ENCODE results near the gene ARHGEF7.
A peak's percentile ranks its signal among the peaks of the same experiment; 100 is the strongest.

The ARHGEF7 gene

DNA sequence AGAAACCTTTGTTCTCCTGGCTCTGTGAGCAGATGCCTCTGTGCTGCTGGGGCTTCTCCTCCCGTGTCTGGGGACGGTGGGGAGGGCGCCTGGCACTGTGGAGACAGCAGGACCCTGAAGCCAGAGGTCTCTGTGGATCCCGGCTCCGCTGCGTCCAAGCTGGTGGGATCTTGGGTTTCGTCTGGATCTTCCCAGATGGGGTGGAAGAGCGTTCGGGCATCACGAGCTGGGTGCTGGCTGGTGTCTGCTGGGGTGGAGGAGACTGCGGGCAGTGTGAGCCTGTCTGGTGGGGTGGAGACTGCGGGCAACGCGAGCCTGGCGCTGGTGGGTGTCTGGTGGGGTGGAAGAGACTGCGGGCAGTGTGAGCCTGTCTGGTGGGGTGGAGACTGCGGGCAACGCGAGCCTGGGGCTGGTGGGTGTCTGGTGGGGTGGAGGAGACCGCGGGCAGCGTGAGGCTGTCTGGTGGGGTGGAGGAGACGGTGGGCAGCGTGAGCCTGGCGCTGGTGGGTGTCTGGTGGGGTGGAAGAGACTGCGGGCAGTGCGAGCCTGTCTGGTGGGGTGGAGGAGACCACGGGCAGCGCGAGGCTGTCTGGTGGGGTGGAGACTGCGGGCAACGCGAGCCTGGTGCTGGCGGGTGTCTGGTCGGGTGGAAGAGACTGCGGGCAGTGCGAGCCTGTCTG, 211.0 kb downstream of the ARHGEF7 start:
- no peak for DNase-seq (ENCODE audit: low spot score)

DNA sequence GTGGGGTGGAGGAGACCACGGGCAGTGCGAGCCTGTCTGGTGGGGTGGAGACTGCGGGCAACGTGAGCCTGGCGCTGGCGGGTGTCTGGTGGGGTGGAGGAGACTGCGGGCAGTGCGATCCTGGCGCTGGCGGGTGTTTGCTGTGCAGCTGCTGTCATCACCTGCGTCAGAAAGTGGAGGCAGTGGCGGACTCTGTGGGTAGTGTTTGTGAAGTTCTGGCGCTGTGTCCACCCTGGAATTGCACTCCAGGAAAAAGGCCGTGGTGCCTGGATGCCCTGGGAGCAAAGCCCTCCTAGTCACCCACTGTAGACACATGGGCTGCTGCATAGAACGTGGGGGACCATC, 211.5 kb downstream of the ARHGEF7 start:
- no peak for DNase-seq (ENCODE audit: low spot score)

DNA sequence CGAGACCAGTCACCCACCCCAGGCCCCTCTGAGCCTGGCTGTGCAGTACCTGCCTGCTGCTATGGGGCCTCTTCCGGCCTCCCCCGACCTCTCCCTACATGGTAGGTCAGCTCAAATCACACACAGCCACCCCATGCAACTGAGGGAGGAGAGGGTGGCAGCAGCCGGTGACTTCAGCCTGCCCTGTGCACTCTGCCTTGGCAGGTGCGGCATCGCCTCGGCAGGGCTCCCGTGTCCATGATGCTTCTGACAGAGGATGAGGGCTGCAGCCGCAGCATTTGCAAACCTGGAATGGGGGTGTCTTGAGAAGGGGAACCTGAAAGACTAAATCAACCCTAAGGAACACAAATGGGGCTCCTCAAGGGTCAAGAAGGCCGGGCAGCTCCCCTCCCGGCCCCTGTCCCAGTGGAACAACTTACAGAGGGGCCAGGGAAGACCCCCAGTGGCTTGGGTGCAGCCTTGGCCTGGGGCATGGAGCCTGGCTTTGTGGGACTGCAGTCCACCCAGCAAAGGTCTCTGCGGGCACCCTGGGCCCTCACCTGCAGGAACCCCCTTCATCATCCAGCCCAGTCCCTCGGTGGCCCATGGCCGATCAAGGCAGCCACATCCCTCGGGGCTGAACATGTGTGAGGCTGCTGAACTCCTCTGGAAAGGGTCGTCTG, 212.0 kb downstream of the ARHGEF7 start:
- no peak for DNase-seq (ENCODE audit: low spot score)

DNA sequence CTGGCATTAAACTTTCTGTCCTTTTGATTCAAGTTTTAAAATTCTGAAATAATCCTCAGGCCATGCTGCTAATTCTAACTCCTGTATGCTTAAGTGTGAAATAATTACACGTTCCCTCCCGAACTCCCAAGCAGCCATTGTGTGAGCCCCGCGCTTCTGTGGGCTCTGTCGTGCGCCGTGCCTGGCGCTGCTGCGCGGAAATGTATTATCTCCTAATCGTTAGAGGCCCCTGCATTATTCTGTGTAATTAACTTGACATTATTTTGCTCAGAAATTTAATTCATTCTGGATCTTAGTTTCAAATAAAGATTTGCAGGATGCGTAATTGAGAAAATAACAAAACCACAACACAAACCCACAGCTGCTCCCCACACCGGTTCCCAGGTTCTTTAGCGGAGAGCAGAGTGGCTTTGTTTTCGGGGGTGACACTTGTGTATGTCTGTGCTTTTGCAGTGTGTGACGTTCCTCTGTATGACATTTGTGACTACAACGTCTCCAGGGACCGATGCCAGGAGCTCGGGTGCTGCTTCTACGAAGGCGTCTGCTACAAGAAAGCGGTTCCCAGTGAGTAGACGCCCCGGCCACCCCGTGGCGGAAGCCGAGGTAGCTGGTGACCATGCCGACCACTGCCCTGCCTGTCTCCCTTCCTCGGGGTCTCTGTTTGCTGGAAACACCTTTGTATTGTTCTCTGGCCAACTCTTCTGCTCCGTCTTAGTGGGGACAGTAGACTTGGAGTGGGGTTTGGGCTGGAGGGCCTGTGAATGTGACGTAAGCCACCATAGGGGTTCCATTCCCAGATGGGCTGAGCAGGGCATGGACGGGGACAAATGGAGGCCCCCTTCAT, 212.8 kb downstream of the ARHGEF7 start:
- no peak for DNase-seq (ENCODE audit: low spot score)

DNA sequence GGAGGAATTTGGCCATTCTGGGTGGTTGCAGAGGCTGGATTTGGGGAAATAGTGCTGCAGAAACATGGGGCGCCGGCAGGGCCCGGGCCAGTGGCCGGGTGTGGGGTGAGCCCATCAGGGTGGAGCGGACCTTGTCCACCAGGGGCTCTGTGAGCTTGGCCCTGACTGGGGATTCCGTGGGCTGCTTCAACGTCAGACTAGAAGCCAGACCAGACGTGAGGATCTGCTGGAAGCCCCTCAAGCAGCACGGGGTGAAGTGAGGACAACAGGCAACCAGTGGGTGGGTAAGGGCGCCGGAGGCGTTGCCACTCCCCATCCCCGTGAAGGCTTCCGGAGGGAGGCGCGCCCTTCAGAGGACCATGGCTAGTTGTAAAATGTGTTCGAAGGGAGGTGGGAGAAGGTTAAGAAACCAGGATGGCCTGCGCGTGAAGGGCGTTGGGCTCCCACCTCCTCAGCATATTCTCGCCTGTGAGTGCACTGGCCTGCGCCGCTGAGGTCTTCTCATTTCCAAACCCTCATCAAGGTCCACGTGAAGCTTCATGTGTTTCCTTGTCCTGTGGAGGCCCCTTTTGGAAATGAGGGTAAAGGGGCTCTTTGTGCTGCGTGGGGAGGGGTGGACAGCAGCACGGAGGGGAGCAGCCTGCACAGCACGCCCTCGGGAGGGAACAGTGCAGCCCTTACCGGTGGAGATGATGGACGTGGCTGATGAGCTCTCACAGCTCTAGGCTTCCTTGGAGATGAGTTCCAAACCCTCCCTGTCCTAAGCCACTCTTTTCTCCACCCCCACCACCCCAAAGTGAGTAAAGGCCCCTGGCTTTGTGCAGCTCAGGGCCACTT, 213.7 kb downstream of the ARHGEF7 start:
- DNase-seq (ENCODE audit: low spot score) = no peak

DNA sequence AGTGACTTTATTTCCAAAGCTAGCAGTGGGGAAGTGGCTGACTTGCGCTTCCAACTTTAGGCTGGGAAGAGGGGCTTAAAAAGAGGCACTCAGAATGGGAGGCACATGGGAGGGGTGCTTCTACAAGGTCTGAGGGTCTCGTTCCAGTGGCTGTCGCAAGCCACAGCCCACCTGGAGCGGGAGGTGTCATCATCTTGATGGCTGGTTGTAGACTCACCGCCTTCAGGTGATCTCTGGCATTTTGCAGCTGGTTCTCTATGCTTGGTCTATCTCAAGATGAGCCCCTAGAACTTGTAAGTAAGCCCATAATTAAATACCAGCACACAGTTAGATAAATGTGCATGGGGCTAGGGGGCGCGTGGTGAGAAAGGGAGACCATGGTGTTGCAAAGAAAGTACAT, 214.5 kb downstream of the ARHGEF7 start:
- DNase-seq (ENCODE audit: low spot score) = no peak

DNA sequence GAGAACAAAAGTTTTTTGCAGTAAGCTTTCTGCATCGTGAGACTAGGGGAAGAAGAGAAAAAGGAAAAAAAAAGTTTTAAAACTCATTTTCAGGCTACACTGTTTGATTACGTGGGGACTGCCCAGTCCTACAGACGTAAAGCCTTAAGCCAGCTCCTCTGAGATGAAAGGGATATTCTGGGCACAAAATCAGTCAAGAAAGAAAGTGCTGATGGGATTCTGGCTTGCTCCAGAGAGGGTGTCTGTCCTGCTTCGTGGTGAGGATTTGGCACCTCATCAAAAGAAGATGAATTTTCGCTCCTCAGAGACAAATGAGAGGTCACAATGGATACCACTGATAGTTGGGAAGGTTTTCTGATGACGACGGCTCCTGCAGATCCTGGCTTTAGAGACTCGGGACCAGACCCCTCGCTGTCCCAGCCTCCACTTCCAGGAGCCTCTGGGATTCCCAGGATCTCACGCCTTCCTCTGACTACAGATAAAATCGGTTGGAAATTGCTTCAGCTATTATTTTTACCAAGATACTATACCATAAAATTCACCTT, 215.0 kb downstream of the ARHGEF7 start:
- no peak for DNase-seq (ENCODE audit: low spot score)

DNA sequence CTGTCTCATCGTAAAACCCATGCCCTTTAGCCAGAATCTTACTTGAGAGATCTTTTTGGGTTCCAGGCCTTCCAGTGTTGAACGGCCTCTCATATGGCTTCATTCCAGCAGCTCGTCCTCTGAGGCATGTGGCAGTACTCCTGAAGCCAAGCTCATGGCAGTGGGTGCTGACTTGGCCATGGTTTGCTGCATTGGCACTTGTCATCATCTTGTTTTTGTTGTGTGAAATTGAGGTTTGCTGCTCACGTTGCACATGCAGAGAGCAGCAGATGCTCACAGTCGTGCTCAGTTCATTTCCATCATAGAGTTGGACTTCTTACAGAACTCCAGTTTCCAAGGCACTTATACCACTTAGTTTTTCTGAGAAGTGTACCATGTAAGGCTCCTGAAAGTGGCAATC, 220.2 kb downstream of the ARHGEF7 start:
- no peak for DNase-seq (ENCODE audit: low spot score)

DNA sequence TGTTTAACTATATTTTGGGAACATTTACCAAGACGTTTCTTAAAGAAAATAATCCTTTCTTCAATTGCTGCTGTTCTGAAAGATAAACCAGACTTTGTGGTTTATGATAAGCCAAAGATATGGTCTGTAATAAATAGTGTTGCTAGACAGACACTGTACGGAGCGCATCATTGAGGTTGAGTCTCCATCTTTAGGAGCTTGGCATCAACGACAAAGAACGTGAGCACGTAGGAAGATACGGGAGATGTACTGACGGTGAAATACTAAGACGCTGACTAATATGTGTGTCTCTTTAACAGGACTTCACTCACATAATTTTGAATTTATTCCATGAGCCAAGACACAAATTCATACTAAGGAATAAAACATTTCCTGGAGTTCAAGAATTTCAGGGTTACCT, 221.6 kb downstream of the ARHGEF7 start:
- DNase-seq (ENCODE audit: low spot score) = no peak

DNA sequence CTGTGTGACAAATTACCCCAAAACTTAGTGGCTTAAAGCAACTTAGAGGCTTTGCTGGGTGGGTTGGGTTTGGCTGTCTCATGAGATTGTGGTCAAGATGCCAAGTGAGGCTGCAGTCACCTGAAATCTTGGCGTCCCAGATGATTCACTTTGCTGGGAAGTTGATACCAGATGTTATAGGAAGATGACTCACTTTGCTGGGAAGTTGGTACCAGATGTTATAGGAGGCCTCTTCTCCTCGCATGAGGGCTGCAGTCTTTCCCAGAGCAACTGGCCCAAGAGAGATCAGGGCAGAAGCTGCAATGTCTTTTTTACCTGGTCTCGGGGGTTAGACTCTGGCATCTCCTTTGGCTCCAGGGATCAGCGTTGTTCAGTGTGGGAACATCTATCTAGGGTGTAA, 222.1 kb downstream of the ARHGEF7 start:
- no peak for DNase-seq (ENCODE audit: low spot score)

DNA sequence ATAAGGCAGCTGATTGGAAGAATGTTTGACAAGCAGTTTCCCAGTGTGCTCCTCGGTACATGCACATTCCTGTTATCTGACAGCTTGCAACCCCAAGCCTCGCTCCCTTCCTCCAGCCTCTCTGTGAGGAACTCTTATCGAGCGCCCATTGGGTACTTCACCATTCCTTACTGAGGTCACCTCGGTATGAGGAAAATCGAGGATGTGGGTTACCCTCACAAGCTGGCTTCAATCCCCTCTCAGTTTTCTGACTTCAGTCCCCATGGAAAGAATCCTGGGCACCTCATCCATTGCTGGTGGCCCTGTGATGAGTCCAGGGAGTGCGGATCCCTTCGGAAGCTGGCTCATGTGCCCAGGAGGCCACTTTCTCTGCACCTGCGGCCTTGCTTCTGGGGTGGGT, 222.6 kb downstream of the ARHGEF7 start:
- no peak for DNase-seq (ENCODE audit: low spot score)

DNA sequence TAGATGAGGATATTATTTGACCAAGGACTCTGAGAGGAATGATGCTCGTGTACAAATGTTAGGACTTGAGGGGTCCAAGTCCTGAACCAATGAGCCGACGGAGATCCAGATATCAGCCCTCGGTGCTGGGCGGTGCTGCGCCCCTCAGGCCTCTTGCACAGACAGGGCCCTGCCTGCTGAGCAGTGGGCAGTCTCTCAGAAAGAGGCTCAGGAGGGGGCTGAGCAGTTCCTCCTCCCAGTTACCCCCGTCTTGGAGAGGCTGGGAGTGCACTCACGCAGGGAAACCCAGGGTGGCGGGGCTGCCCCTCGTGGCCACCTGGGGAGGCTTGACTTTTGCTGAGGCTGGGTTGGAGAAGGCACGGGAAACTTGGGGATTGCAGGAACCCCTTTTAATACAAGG, 223.7 kb downstream of the ARHGEF7 start:
- no peak for DNase-seq (ENCODE audit: low spot score)

DNA sequence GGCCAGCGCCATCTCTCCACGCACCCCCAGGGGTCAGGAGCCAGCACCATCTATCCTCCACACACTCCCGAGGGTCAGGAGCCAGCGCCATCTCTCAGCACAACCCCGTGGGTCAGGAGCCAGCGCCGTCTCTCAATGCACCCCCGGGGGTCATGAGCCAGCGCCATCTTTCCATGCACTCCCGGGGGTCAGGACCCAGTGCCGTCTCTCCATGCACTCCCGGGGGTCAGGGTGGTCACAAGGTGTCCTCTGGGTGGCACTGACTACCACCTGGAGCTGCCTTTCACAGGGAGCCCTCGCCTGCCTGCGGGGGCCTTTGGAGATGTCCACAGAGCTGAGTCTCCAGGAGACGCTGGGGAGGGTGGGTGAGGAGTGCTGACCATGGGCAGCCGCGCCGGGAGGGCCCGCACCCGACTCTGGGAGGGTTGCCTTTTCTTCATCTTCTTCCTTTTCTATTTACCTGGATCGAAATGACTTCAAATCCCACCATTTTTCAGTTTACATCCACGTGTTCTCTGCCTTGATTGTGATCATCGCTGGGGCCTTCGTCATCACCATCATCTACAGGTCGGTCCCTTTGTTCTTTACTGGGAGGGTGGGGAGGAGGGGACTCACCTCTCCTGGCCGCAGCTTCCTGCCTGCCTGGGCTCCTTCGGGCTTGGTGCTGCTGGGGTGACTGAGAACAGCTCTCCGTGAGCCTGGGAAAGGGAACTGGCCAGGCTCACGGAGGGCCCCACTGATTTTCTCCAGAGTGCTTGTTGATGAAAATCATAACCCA, 224.4 kb downstream of the ARHGEF7 start:
- DNase-seq (ENCODE audit: low spot score) = no peak

DNA sequence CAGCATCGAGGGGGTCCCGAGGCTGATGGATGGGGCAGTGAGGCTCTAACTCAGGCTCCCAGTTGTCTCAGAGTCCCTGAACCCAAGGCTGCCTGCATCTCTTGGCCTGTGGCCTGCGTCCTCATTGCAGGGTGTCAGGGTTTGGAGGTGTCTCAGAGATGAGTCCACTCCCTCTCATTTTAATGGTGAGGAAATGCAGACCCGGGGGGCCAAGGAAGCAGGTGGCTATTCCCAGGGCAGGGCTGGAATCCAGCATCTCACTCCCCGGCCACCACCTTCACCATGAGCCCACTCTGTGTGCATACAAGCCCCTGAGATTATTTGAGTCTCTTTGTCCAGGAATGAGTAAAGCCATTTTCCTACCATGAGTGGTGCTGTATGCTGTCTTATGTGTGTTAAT, 226.8 kb downstream of the ARHGEF7 start:
- no peak for DNase-seq (ENCODE audit: low spot score)

DNA sequence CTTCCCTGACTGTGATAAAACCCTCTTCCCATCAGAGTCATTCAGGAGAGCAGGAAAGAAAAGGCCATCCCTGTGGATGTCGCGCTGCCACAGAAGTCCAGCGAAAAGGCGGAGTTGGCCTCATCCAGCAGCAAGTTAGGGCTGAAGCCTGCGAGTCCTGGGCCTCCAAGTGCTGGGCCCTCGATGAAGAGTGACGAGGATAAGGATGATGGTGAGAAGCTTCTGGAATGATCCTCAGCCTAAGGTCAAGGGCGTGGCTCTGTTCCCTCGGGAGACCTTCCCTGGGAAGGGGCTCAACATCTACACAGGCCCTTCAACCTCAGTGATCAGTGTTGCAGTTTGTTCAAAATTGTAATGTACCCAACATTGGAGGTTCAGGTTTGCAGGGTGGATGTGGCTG, 227.6 kb downstream of the ARHGEF7 start:
- DNase-seq (ENCODE audit: low spot score) = no peak

DNA sequence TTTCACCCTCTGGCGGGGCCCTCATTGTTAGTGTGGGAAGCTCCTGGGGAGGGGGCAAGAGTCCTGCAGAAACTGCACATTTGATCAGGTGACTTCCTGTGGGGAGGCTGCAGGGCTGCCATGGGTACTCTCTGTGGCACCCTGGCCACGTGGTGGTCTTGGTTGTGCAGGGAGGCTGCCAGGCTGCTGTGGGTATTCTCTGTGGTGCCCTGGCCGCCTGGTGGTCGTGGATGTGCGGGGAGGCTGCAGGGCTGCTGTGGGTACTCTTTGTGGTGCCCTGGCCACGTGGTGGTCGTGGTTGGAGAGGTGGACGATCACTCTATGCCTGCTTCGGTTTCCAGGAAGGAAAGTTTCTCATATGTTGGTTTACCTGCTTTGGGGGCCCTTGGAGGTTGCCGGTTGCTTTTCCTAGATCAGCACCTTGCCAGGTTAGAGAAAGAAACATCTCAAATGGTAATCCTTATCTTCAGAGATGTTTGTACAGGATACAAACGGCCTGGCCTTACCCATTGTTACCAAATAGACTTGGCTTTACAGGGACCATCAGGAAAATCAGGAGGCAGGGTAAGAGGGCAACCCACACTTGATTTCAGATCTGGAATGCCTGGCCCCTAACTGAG, 228.2 kb downstream of the ARHGEF7 start:
- no peak for DNase-seq (ENCODE audit: low spot score)

DNA sequence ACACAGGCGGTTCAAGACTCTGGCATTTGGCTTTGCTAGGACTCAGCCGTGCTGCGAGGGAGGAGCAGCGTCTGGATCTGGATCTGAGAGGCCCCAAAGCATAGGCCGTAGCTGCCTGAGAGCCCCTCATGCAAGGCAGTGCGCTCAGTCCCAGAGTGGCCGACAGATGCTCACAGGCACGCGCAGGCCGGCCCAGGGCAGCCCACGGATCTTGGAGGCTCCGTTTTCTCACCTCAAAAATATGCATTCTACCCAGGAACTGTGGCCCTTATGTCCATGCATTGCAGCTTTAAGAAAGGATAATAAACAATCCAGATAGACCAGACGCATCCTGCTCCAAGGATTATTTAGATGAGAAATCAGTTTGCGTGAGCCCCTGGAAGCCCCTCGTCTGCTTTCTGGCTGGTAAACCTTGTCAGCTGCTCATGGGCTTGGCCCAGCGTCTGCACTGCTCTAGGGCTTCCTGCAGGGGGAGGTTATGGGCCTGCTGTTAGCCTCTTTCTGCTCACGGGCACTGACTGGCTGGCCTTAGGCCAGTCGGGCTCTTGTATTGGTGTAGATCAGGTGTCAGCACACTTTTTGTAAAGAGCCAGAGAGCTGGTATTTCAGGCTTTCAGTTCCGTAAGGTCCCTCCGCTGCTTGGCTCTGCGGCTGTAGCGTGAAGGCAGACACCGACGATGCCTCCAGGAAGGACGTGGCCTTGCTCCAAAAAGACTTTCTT, 229.5 kb downstream of the ARHGEF7 start:
- peak; percentile 35 for DNase-seq (ENCODE audit: low spot score)

DNA sequence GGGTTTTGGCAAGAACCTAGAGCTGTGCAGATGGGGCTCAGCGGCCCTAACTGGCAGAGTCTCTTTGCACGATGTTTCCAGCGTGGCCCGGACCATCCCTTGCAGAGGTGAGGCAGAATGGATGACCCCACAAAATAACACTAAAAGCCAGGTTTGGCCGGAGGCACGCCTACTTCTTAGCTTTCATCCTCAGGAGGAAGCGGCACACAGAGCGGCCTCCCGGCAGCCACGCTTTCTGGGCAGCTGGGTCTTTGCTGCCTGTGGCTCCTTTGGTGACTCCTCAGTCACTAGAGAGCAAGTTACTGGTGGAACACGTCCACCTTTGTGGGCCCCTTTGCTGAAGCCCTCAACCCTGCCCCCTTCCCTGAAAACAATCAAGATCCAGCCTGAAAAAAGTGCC, 230.6 kb downstream of the ARHGEF7 start:
- DNase-seq (ENCODE audit: low spot score) = no peak

DNA sequence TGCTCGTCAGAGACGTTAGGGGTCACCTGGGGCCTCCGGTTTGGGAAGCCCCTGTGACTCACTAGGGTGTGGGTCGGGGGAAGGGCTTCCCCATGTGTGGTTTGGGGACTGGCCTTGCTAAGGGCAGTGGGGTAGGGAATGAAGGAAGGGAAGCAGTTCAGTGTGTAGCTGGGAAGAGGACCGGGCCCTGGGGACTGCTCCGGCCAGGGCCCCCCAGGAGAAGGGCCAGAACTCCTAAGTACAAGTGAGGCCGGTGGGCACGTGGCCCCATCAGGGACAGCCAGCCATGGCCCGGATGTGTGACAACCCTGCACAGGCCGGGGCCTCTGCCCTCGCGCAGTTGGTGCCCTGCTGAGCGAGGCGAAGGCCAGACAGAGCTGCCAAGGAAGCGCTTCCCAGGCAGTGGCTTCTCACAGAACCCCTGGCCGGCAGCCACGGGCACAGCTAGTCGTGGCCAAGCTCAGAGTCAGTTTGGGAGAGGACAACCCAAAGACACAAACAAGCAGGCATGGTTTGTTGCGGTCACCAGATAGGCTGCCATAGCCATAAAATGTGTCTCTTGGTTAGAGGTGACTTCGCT, 231.1 kb downstream of the ARHGEF7 start:
- no peak for DNase-seq (ENCODE audit: low spot score)

DNA sequence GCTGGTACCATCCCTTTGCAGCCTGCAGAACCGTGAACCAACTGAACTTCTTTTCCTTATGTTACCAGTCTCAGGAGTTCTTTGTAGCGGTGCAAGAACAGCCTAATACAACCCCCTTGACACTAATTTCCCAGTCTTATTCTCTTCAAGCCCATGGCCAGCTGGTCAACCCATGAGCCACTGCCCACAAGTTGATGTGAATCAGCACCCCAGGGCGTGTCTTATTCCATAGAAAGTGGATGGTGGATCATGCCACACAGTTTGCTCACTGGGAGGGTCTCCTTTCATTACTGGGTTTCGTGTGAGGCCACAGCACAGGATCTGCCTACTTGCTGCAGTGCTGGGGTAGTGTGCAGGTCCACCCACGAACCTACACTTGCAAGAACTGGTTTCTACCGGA, 232.3 kb downstream of the ARHGEF7 start:
- DNase-seq (ENCODE audit: low spot score) = no peak
